Measurements from ENCODE around the gene PNPLA8.

PNPLA8 gene

DNA sequence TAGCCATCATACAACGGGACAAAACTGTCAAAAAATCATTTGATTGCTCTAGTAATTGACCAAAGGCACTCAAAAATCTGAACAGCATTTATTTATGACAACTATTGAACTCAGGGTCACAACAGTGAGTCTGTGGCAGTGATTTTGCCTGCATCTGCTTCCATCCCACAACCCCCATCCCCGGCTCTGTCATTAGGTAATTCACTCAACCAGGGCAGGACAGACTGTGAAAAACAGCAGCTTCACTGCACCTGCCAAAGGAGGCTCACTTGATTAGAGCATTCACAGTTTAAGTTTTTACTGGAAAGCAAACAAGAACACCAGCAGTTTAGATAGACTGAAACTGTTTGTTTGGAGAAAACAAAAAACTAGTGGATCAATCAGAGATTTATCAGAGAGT is 91.9 kb downstream of the PNPLA8 start:
- DNase-seq = no peak

DNA sequence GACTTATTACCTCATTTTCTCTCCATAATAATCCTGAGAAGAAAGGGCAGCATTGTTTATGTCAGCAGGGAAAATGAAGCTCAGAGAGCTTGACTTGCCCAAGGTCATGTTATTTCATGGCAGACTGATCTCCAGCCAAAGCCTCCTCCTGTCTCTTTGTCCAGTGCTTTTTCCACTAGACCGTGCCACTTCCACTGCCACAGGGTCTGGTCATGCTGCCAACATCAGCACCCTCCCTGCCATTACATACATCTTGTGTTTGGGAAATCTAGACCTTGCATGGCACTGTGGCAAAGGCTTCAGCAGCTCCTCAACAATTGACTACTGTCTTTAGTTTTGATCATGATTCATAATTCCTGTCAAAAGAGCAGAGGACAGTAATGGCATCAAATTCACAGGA is 94.8 kb downstream of the PNPLA8 start:
- DNase-seq = no peak

DNA sequence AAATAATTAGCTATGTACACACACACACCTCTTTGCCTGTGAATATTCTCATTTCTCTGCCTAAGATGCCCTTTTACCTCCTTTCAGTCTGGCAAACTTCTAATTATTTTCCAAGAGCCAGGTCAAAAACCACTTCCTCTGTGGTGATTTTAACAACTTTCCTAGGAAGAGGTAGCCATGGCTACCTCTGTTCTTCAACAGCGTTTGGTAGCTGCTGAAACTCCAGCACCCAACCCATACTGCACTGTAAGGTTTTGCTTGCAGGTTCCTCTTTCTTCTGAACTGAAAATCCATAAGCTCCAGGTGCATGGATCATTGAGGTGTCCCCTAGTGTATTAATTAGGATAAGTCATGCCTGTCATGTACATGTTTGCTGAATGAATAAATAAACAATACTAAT is 95.3 kb downstream of the PNPLA8 start:
- DNase-seq = no peak

DNA sequence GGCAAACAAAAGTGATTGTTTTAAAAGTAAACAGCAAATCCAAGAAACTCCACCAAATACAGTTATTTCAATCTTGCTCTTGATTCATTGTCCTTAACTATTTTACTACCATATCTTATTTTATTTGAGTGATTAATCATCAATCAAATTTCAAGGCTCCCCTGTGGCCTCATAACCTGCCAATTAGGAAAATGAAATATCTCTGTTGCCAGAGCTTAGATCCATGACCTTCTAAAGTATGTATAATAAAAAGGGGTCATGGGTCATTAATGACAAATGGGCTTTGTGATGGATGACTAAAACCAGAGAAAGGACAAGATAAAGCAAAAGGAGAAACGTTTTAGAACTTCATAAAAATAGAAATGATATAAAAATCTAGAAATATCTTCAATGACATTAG is 98.2 kb downstream of the PNPLA8 start:
- DNase-seq = no peak

DNA sequence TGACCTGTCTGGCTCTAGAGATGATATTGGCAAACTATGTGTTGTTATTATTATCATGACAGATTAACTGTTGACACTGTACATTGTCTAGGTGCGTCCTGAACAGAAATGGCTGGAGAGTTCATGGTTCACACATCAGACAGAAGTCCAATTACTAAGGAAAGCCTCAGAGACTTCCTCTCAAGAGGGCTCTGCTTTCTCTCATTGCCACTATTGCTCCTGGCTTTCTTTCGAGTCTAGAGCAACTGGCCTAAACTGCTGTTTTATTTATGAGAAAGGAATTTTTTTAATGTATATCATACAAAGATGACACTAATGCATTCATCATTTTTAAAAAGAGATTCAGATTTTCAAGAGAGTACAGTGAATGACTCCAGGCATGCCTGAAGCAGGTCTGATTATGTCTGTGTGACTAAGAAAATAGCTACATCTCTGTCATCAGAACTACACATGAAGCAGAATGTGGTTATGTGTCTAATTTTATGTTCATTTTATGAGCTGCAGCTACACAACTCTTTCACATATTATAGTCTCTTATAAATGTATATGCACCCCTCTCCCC is 100.1 kb downstream of the PNPLA8 start:
- DNase-seq = no peak

DNA sequence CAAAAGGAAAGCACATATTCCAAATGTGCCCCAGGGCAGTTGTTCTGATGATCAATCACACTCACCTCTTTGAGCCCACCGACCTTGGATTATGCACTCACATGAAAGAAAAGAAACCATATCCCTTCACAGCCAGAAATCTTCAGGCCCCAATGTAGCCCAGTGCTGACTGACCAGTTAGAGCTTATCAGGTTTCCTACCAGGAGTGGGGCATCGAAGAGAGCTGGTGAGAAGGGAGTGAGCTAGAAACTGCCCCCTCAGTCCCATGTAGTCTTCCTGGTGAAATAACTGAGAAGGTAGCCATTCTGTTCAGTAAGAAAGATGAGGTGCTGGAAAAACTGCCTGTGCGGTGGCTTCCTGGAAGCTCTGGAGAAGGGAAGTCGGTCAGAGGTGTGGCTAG is 101.9 kb downstream of the PNPLA8 start:
- DNase-seq = no peak

DNA sequence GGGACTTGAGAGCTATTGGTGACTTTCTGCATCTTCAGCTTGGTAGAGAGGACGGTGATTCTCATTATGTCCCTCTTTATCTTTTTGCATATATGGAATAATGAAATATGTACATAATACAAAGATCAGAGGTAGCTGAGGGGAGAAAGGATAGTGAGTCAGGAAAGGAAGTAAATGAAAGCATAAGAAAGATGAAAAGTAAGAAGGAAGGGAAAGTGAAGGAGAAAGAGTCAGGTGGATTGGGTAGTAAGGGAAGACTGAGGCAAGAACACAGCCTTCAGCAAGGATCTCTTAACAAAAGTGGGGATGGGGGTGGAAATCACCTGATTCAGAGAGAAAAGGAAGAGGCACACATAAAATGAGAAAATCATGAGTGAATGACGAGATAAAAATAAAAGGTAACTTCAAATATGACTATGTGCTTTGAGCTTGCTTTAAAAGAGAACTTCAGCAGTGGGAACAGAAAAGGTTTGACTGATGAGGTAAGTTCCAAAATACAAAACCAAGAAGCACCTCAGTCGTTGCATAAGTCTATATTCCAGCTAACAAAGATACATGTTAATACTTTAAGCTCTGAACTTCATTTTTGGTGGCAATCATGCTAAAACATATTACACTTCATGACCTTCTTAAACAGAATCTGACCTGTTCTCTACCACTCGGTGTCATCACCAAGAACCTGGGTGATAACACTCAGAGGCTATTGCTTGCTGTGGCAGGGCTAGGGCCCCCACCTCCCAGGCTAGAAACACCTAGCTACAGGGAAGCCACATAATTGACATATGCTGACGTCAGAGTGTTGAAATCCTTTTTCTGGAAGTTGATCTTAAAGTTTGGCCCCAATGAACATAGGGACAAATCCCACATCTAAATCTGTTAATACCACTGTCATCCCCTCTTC is 102.6 kb downstream of the PNPLA8 start:
- no peak for DNase-seq

DNA sequence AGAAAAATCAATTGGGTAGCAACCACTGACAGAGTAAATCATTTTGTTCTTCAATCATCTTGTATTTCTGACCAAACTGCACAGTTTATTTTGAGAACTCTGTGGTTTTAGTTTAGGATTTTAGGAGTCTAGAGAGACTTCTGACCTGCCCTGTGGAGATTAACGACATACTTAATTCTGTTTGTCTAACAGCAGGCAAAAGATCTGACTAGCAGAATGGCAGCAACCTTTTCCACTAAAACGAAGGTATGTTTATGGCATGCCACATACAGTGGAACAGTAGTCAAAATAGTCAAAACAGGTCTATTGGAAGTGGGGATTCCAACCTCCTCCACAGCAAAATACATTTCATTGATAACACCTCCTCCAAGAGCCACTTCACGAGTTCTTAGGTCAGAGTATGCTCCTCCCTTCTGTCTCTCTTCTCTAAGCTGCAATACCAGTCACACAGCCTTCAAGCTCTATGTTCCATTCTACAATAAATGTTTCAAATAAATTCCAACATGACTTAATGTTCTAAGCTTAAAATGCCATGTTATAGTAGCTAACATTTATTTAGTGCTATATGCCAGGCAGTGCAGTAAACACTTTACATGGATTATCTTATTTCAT is 104.1 kb downstream of the PNPLA8 start:
- DNase-seq = no peak
